ENCODE results near the gene BACH2. TPM values are rescaled to one million over a fixed set of nuclear protein-coding genes. Genes with fewer than 3 reads are reported as not detected.

Gene BACH2
- polyA plus RNA-seq, 1 of the 3 experiments (the other 2 are of a cell fraction) = 0.46 TPM

DNA sequence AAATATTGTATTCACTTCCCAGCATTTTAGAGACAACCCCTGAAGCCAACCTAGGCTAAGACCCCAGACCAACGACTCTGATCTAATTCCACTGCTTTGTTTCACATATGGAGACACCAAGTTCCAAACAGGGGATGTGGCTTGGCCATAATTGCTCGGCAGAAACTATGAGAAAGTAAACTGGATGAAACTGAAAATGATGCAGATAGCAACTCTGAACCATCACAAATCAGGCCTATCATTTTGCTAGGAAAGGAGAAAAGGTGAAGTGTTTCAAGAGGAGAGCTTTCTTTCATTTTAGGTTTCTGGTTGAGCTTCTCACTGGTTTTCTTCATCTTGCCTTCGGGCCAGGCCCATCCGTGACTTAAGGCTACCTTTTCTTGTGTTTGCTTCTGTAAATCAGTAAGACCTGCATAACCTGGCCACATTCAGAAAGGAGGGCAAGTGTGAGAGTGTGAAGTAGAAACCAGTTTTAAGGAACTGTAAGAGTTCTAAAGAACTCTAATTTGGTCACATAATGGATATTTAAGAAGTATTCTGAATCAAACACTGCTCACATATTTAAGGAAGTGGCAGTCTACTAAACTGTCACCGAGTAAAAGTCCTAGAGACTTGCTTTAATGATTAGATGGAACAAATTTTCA is 105.8 kb downstream of the BACH2 start:
- Histone ChIP-seq H3K36me3 (replicated peaks in 1 of 2; ENCODE audit: control insufficient read depth in 1 of 2, insufficient read depth in 2 of 2, low read length in 1 of 2) (no peaks in the 10 kb centered on the region), H3K4me2 (no peak overlapping the region), H2AFZ (ENCODE audit: low read depth) (no peak overlapping the region), H3K79me2 (ENCODE audit: insufficient read depth) (no peaks in the 10 kb centered on the region), H3K9me2 (no peaks in the 10 kb centered on the region), H3K9ac (no peak overlapping the region), H3K27ac (ENCODE audit: low read depth in 2 of 2, low read length in 1 of 2) (no peak overlapping the region; a peak in 1 of 4 replicates), H4K20me1 (ENCODE audit: insufficient read depth) (no peaks in the 10 kb centered on the region), H3F3A (replicated peaks; ENCODE audit: insufficient read depth) (peaks cover 13% of the 10 kb centered on the region), H3K9me3 (no peaks in the 10 kb centered on the region), H3K4me1 (ENCODE audit: control insufficient read depth in 1 of 2, insufficient read depth in 2 of 2, low read depth in 1 of 2, low read length in 1 of 2) (peaks cover 9 to 42% of the 10 kb centered on the region in 2 experiments; a peak in 2 of 4 replicates), H3K27me3 (ENCODE audit: insufficient read depth) (no peaks in the 10 kb centered on the region), H3K4me3 (ENCODE audit: low read depth in 2 of 2, low read length in 1 of 2) (no peak overlapping the region)
- ChIA-PET POLR2A (no interaction called here), CTCF (interaction anchor here (0.7 kb wide), 1 partner anchor 281 kb away, joined by 3 read pairs; no protein-coding TSS in a partner anchor)
- no peak for DNase-seq
- WGBS (ENCODE audit: low lambda C conversion rate) = 86% methylated on average over 5 of the region's 5 CpGs
- TF ChIP-seq POLR2AphosphoS5 (IDR thresholded peaks at IDR 0.05; ENCODE audit: low read depth, low read length) = no peak
- TF ChIP-seq, protein P1, sequence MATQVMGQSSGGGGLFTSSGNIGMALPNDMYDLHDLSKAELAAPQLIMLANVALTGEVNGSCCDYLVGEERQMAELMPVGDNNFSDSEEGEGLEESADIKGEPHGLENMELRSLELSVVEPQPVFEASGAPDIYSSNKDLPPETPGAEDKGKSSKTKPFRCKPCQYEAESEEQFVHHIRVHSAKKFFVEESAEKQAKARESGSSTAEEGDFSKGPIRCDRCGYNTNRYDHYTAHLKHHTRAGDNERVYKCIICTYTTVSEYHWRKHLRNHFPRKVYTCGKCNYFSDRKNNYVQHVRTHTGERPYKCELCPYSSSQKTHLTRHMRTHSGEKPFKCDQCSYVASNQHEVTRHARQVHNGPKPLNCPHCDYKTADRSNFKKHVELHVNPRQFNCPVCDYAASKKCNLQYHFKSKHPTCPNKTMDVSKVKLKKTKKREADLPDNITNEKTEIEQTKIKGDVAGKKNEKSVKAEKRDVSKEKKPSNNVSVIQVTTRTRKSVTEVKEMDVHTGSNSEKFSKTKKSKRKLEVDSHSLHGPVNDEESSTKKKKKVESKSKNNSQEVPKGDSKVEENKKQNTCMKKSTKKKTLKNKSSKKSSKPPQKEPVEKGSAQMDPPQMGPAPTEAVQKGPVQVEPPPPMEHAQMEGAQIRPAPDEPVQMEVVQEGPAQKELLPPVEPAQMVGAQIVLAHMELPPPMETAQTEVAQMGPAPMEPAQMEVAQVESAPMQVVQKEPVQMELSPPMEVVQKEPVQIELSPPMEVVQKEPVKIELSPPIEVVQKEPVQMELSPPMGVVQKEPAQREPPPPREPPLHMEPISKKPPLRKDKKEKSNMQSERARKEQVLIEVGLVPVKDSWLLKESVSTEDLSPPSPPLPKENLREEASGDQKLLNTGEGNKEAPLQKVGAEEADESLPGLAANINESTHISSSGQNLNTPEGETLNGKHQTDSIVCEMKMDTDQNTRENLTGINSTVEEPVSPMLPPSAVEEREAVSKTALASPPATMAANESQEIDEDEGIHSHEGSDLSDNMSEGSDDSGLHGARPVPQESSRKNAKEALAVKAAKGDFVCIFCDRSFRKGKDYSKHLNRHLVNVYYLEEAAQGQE (IDR thresholded peaks at IDR 0.05; ENCODE audit: low read depth, low read length) = no peak
- TF ChIP-seq EP300 (IDR thresholded peaks at IDR 0.05; ENCODE audit: borderline replicate concordance in 1 of 2, low read depth in 1 of 2, low read length in 1 of 2) = no peak

DNA sequence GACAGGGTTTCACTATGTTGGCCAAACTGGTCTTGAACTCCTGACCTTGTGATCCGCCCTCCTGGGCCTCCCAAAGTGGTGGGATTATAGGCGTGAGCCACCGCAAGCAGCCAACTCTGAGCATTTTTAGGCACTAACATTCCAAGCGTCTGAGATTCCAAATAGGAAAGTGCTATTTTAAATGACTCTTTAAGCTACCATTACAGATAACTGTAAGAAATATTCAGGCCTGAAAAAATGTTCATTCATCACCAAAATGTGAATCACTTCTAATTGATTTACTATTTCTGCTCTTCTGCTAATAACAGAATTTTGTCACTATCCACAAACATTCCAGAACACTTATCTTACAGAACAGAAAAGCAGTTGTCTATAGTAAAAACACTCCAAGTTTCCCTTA is 106.5 kb downstream of the BACH2 start:
- no peak for DNase-seq
- POLR2A ChIA-PET = no interaction called here
- no peaks in the 10 kb centered on the region for H3K79me2 ChIP-seq (ENCODE audit: insufficient read depth)
- WGBS (ENCODE audit: low lambda C conversion rate) = 92% methylated on average over 4 of the region's 4 CpGs
- H2AFZ ChIP-seq (ENCODE audit: low read depth) = no peak overlapping the region
- H3K4me3 ChIP-seq (ENCODE audit: low read depth in 2 of 2, low read length in 1 of 2) = no peak overlapping the region
- H3K9me2 ChIP-seq = no peaks in the 10 kb centered on the region
- H3K4me2 ChIP-seq = no peak overlapping the region
- peaks cover 13% of the 10 kb centered on the region for H3F3A ChIP-seq (replicated peaks; ENCODE audit: insufficient read depth)
- no peaks in the 10 kb centered on the region for H3K27me3 ChIP-seq (ENCODE audit: insufficient read depth)
- CTCF ChIA-PET = interaction anchor here (0.7 kb wide), 1 partner anchor 282 kb away, joined by 3 read pairs; no protein-coding TSS in a partner anchor
- peaks cover 7 to 38% of the 10 kb centered on the region in 2 experiments; a peak in 2 of 4 replicates for H3K4me1 ChIP-seq (ENCODE audit: control insufficient read depth in 1 of 2, insufficient read depth in 2 of 2, low read depth in 1 of 2, low read length in 1 of 2)
- no peaks in the 10 kb centered on the region for H4K20me1 ChIP-seq (ENCODE audit: insufficient read depth)
- H3K9me3 ChIP-seq = no peaks in the 10 kb centered on the region
- H3K9ac ChIP-seq = no peak overlapping the region
- H3K27ac ChIP-seq (ENCODE audit: low read depth in 2 of 2, low read length in 1 of 2) = no peak overlapping the region
- TF ChIP-seq, protein P2, sequence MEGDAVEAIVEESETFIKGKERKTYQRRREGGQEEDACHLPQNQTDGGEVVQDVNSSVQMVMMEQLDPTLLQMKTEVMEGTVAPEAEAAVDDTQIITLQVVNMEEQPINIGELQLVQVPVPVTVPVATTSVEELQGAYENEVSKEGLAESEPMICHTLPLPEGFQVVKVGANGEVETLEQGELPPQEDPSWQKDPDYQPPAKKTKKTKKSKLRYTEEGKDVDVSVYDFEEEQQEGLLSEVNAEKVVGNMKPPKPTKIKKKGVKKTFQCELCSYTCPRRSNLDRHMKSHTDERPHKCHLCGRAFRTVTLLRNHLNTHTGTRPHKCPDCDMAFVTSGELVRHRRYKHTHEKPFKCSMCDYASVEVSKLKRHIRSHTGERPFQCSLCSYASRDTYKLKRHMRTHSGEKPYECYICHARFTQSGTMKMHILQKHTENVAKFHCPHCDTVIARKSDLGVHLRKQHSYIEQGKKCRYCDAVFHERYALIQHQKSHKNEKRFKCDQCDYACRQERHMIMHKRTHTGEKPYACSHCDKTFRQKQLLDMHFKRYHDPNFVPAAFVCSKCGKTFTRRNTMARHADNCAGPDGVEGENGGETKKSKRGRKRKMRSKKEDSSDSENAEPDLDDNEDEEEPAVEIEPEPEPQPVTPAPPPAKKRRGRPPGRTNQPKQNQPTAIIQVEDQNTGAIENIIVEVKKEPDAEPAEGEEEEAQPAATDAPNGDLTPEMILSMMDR (IDR thresholded peaks at IDR 0.05) = no peak
- TF ChIP-seq TCF12 (IDR thresholded peaks at IDR 0.05) = no peak
- TF ChIP-seq CHD2 (IDR thresholded peaks at IDR 0.05; ENCODE audit: low read length, partially characterized antibody) = no peak
- no peaks in the 10 kb centered on the region for H3K36me3 ChIP-seq (replicated peaks in 1 of 2; ENCODE audit: control insufficient read depth in 1 of 2, insufficient read depth in 2 of 2, low read length in 1 of 2)

All from SK-N-SH (cell line).